Inflammatory macrophage (primary cell): ENCODE results near the gene BACH2.

Experiments used
- DNase-seq, 2 donors: peaks; one replicate each; pipeline ENCODE4 v3.0.0-alpha.2; 2020 to 2022

Gene BACH2

GRCh38 chr6:90093558-90094073 is 203.0 kb downstream of the BACH2 start:
- no peak for DNase-seq

GRCh38 chr6:90090866-90091265 is 205.8 kb downstream of the BACH2 start:
- DNase-seq = no peak

- DNase-seq = peak; percentile 75 to 85
These were observed 208.6 kb downstream of the BACH2 start for GRCh38 chr6:90088009-90088408.

GRCh38 chr6:90087106-90087833 is 209.4 kb downstream of the BACH2 start:
- DNase-seq = no peak

- DNase-seq = no peak
These were observed 210.1 kb downstream of the BACH2 start for GRCh38 chr6:90086517-90086916.

- peak; percentile 35 to 37 for DNase-seq
These were observed 212.8 kb downstream of the BACH2 start for GRCh38 chr6:90083891-90084290.

GRCh38 chr6:90082847-90083246 is 213.8 kb downstream of the BACH2 start:
- peak; percentile 59 to 70 for DNase-seq

GRCh38 chr6:90080876-90081481 is 215.7 kb downstream of the BACH2 start:
- no peak for DNase-seq

GRCh38 chr6:90079560-90080490 is 216.8 kb downstream of the BACH2 start:
- DNase-seq = no peak

GRCh38 chr6:90078513-90079289 is 217.9 kb downstream of the BACH2 start:
- DNase-seq = no peak

- no peak for DNase-seq
These were observed 219.9 kb downstream of the BACH2 start for GRCh38 chr6:90076511-90077415.

- DNase-seq = no peak
These were observed 222.3 kb downstream of the BACH2 start for GRCh38 chr6:90074161-90074850.

GRCh38 chr6:90072935-90073464 is 223.6 kb downstream of the BACH2 start:
- no peak for DNase-seq

- DNase-seq = no peak
These were observed 224.1 kb downstream of the BACH2 start for GRCh38 chr6:90072501-90072900.

- no peak for DNase-seq
These were observed 227.7 kb downstream of the BACH2 start for GRCh38 chr6:90068703-90069523.

GRCh38 chr6:90068264-90068663 is 228.4 kb downstream of the BACH2 start:
- peak; percentile 66 to 82 for DNase-seq

GRCh38 chr6:90066697-90067096 is 229.9 kb downstream of the BACH2 start:
- peak; percentile 24 to 35 for DNase-seq

- DNase-seq = no peak
These were observed 231.5 kb downstream of the BACH2 start for GRCh38 chr6:90065173-90065572.

GRCh38 chr6:90062667-90063066 is 234.0 kb downstream of the BACH2 start:
- DNase-seq = no peak
